GM12872 (cell line): ENCODE results near the gene UAP1.

Source experiments
- CTCF ChIP-seq: IDR thresholded peaks from 3 replicates; pipeline ENCODE4 v1.5.1; 2011; ENCODE audit warnings: low read depth, mild to moderate bottlenecking, low read length, moderate library complexity; ENCODE audit not compliant: insufficient read depth

Gene UAP1

GRCh38 chr1:162649583-162649982 lies 88.1 kb downstream of the UAP1 start:
- TF ChIP-seq CTCF: no peak
